GM23338 (cell line): ENCODE data around the gene PPM1J. TPM values are rescaled to one million over a fixed set of nuclear protein-coding genes. Genes with fewer than 3 reads are reported as not detected.

Source experiments
- ATAC-seq: fragments of 200-7000 bp; cut with Tn5 transposase; 3 replicates; pipeline ENCODE4 v1.9.1; 2020
- DNase-seq: peaks from one replicate; pipeline ENCODE4 v3.0.0-alpha.2; 2015; ENCODE audit warnings: low spot score
- H2AFZ ChIP-seq: fragments of 200-600 bp; sonication (generic); 2 replicates; pipeline ENCODE4 v1.8.0; 2016; ENCODE audit warnings: antibody characterized with exemption, mild to moderate bottlenecking, moderate library complexity
- H3F3A ChIP-seq: fragments of 200-600 bp; sonication (generic); replicated peaks from 2 replicates; pipeline ENCODE4 v1.8.0; 2017; ENCODE audit warnings: antibody characterized with exemption, mixed run types, low read depth
- H3K27ac ChIP-seq: fragments of 200-600 bp; sonication (generic); 2 replicates; pipeline ENCODE4 v1.6.1; 2016; ENCODE audit warnings: low read depth
- H3K27me3 ChIP-seq: fragments of 200-600 bp; sonication (generic); 2 replicates; pipeline ENCODE4 v1.8.0; 2016; ENCODE audit warnings: mild to moderate bottlenecking, mixed run types, moderate library complexity; ENCODE audit not compliant: insufficient read depth
- H3K36me3 ChIP-seq: fragments of 200-600 bp; sonication (generic); 2 replicates; pipeline ENCODE4 v1.8.0; 2016; ENCODE audit warnings: mild to moderate bottlenecking; ENCODE audit not compliant: insufficient read depth
- H3K4me1 ChIP-seq: fragments of 200-600 bp; sonication (generic); 2 replicates; pipeline ENCODE4 v1.8.0; 2016; ENCODE audit warnings: mild to moderate bottlenecking, moderate library complexity; ENCODE audit not compliant: insufficient read depth
- H3K4me2 ChIP-seq: fragments of 200-600 bp; sonication (generic); 2 replicates; pipeline ENCODE4 v1.7.1; 2017; ENCODE audit warnings: mixed run types
- H3K4me3 ChIP-seq: fragments of 200-600 bp; sonication (generic); 2 replicates; pipeline ENCODE4 v1.6.1; 2016; ENCODE audit warnings: mixed run types
- H3K79me2 ChIP-seq: fragments of 200-600 bp; sonication (generic); replicated peaks from 2 replicates; pipeline ENCODE4 v1.8.0; 2017; ENCODE audit warnings: mild to moderate bottlenecking; ENCODE audit not compliant: insufficient read depth
- H3K9me2 ChIP-seq: fragments of 200-600 bp; sonication (generic); 2 replicates; pipeline ENCODE4 v1.8.0; 2017; ENCODE audit not compliant: insufficient read depth
- H4K20me1 ChIP-seq: fragments of 200-600 bp; sonication (generic); replicated peaks from 2 replicates; pipeline ENCODE4 v1.8.0; 2017; ENCODE audit warnings: mild to moderate bottlenecking; ENCODE audit not compliant: insufficient read depth
- H3K27ac Mint-ChIP-seq: 2 replicates; pipeline ENCODE4 v1.8.0; 2020; ENCODE audit warnings: inconsistent platforms, mild to moderate bottlenecking, moderate library complexity, mixed read lengths
- H3K27me3 Mint-ChIP-seq: 3 replicates; pipeline ENCODE4 v1.8.0; 2022; ENCODE audit warnings: low read depth, mild to moderate bottlenecking, moderate library complexity, mixed read lengths, inconsistent platforms; ENCODE audit not compliant: insufficient read depth, poor library complexity
- H3K36me3 Mint-ChIP-seq: 3 replicates; pipeline ENCODE4 v1.8.0; 2021; ENCODE audit warnings: low read depth, mild to moderate bottlenecking, inconsistent platforms, moderate library complexity, mixed read lengths
- H3K4me1 Mint-ChIP-seq: 3 replicates; pipeline ENCODE4 v1.8.0; 2020; ENCODE audit warnings: mild to moderate bottlenecking, inconsistent platforms, mixed read lengths
- H3K4me3 Mint-ChIP-seq: 3 replicates; pipeline ENCODE4 v1.8.0; 2021; ENCODE audit warnings: moderate library complexity, mild to moderate bottlenecking, inconsistent platforms, mixed read lengths
- H3K9me3 Mint-ChIP-seq: 3 replicates; pipeline ENCODE4 v1.8.0; 2020; ENCODE audit warnings: moderate library complexity, mild to moderate bottlenecking, inconsistent platforms, mixed read lengths
- CREB1 ChIP-seq: fragments of 250-450 bp; sonication (Bioruptor Pico); IDR thresholded peaks from 2 replicates; pipeline ENCODE4 v1.5.0; 2020; ENCODE audit warnings: low read depth, mild to moderate bottlenecking, moderate library complexity
- EZH2 ChIP-seq: fragments of 200-600 bp; sonication (generic); IDR thresholded peaks from one replicate; pipeline ENCODE4 v1.8.0; 2017; ENCODE audit warnings: antibody characterized with exemption, mild to moderate bottlenecking, low read depth; ENCODE audit not compliant: unreplicated experiment
- EZH2phosphoT487 ChIP-seq: fragments of 200-600 bp; sonication (generic); IDR thresholded peaks from one replicate; pipeline ENCODE4 v1.8.1; 2018; ENCODE audit warnings: antibody characterized with exemption; ENCODE audit not compliant: unreplicated experiment
- JUNB ChIP-seq: IDR thresholded peaks from one replicate; pipeline ENCODE4 v1.6.1; 2016; ENCODE audit warnings: antibody characterized with exemption; ENCODE audit not compliant: unreplicated experiment
- NANOG ChIP-seq: IDR thresholded peaks from 2 replicates; pipeline ENCODE4 v1.6.1; 2016; ENCODE audit warnings: antibody characterized with exemption, borderline replicate concordance
- POLR2AphosphoS5 ChIP-seq: IDR thresholded peaks from 2 replicates; pipeline ENCODE4 v1.6.1; 2016; ENCODE audit warnings: antibody characterized with exemption, low read depth
- STAT1 ChIP-seq: IDR thresholded peaks from one replicate; pipeline ENCODE4 v1.6.1; 2016; ENCODE audit warnings: antibody characterized with exemption; ENCODE audit not compliant: unreplicated experiment
- ZNF114 ChIP-seq: fragments of 250-450 bp; sonication (Bioruptor Pico); IDR thresholded peaks from 2 replicates; pipeline ENCODE4 v1.5.0; 2020; ENCODE audit warnings: mild to moderate bottlenecking, moderate library complexity
- ZNF331 ChIP-seq: fragments of 250-450 bp; sonication (Bioruptor Pico); IDR thresholded peaks from 2 replicates; pipeline ENCODE4 v1.5.0; 2020; ENCODE audit warnings: low read depth, mild to moderate bottlenecking, moderate library complexity
- polyA plus RNA-seq: library from polyadenylated mRNA; unstranded; fragments of >200 nt; fragmentation: Nextera tagmentation; extraction: Ambion mirVana; gene quantifications from 2 replicates; pipeline ENCODE4 v1.2.1, GENCODE V29; 2016
- total RNA-seq: library from RNA; depleted of rRNA; stranded (reverse); fragments of >200 nt; shearing (Covaris generic); gene quantifications from 2 replicates; pipeline ENCODE4 v1.2.3, GENCODE V29; 2014
- TF ChIP-seq, protein P1 (sequence below): IDR thresholded peaks from 2 replicates; pipeline ENCODE4 v1.6.1; 2016; ENCODE audit warnings: antibody characterized with exemption
- TF ChIP-seq, protein P2 (sequence below): IDR thresholded peaks from one replicate; pipeline ENCODE4 v1.6.1; 2018; ENCODE audit warnings: antibody characterized with exemption; ENCODE audit not compliant: unreplicated experiment
- TF ChIP-seq, protein P3 (sequence below), 2 experiments: fragments of 200-600 bp in 1 of 2; sonication (generic) in 1 of 2; conservative IDR thresholded peaks; 2 replicates each; pipeline versions ENCODE4 v1.5.1 to v1.6.1; 2016 to 2017; ENCODE audit warnings: antibody characterized with exemption in 2 of 2, low read depth in 2 of 2, mild to moderate bottlenecking in 2 of 2, moderate library complexity in 1 of 2
- TF ChIP-seq, protein P4 (sequence below): fragments of 250-450 bp; sonication (Bioruptor Pico); IDR thresholded peaks from 2 replicates; pipeline ENCODE4 v1.5.0; 2020; ENCODE audit warnings: mild to moderate bottlenecking, moderate library complexity

PPM1J gene
- total and polyA plus RNA-seq, 2 experiments from 2014 or later = 19.0 to 22.4 TPM

DNA sequence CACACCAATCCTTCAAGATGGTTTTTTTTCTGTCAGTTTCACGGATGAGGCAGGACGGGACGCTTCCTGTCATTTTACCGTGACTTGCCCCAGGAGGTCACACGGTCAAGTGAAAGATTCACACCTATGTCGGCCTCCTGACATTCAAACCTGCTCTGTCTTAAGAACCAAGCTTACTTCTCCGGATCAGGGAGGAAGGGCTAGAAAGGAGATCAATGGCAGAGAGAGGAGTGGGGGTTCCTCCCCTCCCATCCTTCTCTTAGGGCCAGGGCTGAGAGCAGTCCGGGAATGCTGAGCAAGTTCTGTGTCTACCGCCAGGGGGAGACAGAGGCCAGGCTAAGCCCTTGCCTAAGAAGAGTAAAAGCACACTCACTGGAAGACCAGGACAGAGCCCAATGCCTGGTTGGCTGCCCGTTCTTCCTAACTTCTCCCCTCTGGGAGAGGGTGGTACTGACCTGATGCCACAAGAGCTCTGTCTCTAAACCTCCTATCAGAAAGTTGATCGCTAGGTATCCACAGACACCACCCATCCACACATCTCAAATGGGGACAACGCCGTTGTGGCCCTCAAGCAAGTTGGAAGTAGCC, 1.1 kb upstream of the PPM1J start:
- Mint-ChIP-seq H3K27me3 (peaks cover 46% of the 10 kb centered on the region), H3K27ac (no peak overlapping the region), H3K4me1 (peaks cover 43% of the 10 kb centered on the region), H3K9me3 (no peaks in the 10 kb centered on the region), H3K4me3 (peak overlapping the region; percentile 88), H3K36me3 (peaks cover 4% of the 10 kb centered on the region; the same call in 1 of the 3 replicates)
- Histone ChIP-seq H3K27me3 (peaks cover 54% of the 10 kb centered on the region), H3K9me2 (no peaks in the 10 kb centered on the region), H3F3A (peaks cover 7% of the 10 kb centered on the region), H2AFZ (peak overlapping the region; percentile 58; the same call in 1 of the 2 replicates), H3K4me1 (peaks cover 25% of the 10 kb centered on the region), H3K79me2 (no peaks in the 10 kb centered on the region), H4K20me1 (no peaks in the 10 kb centered on the region; the same call in 1 of the 2 replicates), H3K27ac (no peak overlapping the region), H3K4me2 (peak overlapping the region; percentile 94), H3K36me3 (no peaks in the 10 kb centered on the region), H3K4me3 (peak overlapping the region; percentile 95)
- peak; percentile 97 for DNase-seq
- ATAC-seq = peak; percentile 70
- TF ChIP-seq, protein P1, sequence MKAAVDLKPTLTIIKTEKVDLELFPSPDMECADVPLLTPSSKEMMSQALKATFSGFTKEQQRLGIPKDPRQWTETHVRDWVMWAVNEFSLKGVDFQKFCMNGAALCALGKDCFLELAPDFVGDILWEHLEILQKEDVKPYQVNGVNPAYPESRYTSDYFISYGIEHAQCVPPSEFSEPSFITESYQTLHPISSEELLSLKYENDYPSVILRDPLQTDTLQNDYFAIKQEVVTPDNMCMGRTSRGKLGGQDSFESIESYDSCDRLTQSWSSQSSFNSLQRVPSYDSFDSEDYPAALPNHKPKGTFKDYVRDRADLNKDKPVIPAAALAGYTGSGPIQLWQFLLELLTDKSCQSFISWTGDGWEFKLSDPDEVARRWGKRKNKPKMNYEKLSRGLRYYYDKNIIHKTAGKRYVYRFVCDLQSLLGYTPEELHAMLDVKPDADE = no peak
- TF ChIP-seq NANOG (no peak), ZNF114 (CRISPR knock-in tag) (peak; percentile 64; the same call in 1 of the 2 replicates), ZNF331 (CRISPR knock-in tag) (no peak), CREB1 (CRISPR knock-in tag) (no peak), JUNB (no peak), EZH2phosphoT487 (no peak), POLR2AphosphoS5 (no peak), STAT1 (no peak), EZH2 (no peak)
- TF ChIP-seq, protein P2, sequence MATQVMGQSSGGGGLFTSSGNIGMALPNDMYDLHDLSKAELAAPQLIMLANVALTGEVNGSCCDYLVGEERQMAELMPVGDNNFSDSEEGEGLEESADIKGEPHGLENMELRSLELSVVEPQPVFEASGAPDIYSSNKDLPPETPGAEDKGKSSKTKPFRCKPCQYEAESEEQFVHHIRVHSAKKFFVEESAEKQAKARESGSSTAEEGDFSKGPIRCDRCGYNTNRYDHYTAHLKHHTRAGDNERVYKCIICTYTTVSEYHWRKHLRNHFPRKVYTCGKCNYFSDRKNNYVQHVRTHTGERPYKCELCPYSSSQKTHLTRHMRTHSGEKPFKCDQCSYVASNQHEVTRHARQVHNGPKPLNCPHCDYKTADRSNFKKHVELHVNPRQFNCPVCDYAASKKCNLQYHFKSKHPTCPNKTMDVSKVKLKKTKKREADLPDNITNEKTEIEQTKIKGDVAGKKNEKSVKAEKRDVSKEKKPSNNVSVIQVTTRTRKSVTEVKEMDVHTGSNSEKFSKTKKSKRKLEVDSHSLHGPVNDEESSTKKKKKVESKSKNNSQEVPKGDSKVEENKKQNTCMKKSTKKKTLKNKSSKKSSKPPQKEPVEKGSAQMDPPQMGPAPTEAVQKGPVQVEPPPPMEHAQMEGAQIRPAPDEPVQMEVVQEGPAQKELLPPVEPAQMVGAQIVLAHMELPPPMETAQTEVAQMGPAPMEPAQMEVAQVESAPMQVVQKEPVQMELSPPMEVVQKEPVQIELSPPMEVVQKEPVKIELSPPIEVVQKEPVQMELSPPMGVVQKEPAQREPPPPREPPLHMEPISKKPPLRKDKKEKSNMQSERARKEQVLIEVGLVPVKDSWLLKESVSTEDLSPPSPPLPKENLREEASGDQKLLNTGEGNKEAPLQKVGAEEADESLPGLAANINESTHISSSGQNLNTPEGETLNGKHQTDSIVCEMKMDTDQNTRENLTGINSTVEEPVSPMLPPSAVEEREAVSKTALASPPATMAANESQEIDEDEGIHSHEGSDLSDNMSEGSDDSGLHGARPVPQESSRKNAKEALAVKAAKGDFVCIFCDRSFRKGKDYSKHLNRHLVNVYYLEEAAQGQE = no peak
- TF ChIP-seq, protein P3, sequence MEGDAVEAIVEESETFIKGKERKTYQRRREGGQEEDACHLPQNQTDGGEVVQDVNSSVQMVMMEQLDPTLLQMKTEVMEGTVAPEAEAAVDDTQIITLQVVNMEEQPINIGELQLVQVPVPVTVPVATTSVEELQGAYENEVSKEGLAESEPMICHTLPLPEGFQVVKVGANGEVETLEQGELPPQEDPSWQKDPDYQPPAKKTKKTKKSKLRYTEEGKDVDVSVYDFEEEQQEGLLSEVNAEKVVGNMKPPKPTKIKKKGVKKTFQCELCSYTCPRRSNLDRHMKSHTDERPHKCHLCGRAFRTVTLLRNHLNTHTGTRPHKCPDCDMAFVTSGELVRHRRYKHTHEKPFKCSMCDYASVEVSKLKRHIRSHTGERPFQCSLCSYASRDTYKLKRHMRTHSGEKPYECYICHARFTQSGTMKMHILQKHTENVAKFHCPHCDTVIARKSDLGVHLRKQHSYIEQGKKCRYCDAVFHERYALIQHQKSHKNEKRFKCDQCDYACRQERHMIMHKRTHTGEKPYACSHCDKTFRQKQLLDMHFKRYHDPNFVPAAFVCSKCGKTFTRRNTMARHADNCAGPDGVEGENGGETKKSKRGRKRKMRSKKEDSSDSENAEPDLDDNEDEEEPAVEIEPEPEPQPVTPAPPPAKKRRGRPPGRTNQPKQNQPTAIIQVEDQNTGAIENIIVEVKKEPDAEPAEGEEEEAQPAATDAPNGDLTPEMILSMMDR (conservative IDR thresholded peaks at IDR 0.05; ENCODE audit: low read depth in 2 of 2) = peak; percentile 96 to 99
- TF ChIP-seq, protein P4, sequence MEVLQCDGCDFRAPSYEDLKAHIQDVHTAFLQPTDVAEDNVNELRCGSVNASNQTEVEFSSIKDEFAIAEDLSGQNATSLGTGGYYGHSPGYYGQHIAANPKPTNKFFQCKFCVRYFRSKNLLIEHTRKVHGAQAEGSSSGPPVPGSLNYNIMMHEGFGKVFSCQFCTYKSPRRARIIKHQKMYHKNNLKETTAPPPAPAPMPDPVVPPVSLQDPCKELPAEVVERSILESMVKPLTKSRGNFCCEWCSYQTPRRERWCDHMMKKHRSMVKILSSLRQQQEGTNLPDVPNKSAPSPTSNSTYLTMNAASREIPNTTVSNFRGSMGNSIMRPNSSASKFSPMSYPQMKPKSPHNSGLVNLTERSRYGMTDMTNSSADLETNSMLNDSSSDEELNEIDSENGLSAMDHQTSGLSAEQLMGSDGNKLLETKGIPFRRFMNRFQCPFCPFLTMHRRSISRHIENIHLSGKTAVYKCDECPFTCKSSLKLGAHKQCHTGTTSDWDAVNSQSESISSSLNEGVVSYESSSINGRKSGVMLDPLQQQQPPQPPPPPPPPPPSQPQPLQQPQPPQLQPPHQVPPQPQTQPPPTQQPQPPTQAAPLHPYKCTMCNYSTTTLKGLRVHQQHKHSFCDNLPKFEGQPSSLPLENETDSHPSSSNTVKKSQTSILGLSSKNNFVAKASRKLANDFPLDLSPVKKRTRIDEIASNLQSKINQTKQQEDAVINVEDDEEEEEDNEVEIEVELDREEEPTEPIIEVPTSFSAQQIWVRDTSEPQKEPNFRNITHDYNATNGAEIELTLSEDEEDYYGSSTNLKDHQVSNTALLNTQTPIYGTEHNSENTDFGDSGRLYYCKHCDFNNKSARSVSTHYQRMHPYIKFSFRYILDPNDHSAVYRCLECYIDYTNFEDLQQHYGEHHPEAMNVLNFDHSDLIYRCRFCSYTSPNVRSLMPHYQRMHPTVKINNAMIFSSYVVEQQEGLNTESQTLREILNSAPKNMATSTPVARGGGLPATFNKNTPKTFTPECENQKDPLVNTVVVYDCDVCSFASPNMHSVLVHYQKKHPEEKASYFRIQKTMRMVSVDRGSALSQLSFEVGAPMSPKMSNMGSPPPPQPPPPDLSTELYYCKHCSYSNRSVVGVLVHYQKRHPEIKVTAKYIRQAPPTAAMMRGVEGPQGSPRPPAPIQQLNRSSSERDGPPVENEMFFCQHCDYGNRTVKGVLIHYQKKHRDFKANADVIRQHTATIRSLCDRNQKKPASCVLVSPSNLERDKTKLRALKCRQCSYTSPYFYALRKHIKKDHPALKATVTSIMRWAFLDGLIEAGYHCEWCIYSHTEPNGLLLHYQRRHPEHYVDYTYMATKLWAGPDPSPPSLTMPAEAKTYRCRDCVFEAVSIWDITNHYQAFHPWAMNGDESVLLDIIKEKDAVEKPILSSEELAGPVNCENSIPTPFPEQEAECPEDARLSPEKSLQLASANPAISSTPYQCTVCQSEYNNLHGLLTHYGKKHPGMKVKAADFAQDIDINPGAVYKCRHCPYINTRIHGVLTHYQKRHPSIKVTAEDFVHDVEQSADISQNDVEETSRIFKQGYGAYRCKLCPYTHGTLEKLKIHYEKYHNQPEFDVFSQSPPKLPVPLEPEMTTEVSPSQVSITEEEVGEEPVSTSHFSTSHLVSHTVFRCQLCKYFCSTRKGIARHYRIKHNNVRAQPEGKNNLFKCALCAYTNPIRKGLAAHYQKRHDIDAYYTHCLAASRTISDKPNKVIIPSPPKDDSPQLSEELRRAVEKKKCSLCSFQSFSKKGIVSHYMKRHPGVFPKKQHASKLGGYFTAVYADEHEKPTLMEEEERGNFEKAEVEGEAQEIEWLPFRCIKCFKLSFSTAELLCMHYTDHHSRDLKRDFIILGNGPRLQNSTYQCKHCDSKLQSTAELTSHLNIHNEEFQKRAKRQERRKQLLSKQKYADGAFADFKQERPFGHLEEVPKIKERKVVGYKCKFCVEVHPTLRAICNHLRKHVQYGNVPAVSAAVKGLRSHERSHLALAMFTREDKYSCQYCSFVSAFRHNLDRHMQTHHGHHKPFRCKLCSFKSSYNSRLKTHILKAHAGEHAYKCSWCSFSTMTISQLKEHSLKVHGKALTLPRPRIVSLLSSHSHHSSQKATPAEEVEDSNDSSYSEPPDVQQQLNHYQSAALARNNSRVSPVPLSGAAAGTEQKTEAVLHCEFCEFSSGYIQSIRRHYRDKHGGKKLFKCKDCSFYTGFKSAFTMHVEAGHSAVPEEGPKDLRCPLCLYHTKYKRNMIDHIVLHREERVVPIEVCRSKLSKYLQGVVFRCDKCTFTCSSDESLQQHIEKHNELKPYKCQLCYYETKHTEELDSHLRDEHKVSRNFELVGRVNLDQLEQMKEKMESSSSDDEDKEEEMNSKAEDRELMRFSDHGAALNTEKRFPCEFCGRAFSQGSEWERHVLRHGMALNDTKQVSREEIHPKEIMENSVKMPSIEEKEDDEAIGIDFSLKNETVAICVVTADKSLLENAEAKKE (CRISPR knock-in tag) = peak; percentile 66; the same call in 1 of the 2 replicates
